DMS 273 (cell line): ENCODE data around the gene RBMS3.
"Not testable (repeated sequence)": the region's sequence is repeated elsewhere in the genome, so short reads cannot be mapped to it uniquely, and the experiment has no call there.

Source experiments
- DNase-seq: peaks from one replicate; lab custom pipeline; 2025; ENCODE audit not compliant: unreplicated experiment; lab: John Stamatoyannopoulos, UW

Gene RBMS3

DNA sequence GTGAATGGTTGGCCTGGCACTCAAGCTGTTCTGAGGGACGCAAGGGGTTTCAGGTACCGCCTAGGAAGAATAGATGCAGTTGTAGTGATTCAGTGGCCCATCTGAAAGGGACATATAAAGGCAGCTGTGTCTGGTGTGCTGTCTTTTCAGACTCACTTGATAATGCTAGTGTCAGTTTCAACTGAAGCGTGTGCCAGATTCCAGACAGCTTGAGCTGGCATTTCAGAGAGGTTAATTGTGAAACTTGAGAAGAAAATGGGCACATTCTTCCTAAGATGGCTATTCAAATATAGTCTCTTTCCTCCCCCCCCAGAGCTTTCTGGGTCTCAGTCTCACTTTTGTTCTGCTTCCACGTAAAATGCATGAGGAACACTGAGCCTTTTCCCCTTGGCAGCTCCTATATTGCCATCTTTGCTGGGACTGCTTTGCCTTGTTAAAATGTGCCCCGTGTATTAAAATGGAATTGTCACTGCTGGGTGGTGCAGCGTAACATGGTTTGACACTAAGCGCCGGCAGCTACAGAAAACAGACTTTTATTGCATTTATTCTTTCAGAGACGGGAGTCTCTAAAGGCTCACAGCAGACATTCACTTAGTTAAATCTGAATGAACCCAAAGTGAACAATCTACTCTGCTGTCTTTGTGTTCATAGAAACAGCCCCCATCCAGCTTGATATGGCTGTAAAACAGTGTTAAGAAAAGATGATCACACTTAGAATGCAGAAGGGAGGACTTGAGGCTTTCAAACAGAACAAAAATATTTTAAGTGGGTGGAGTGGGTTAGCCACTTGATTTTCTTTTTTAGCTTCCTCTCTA lies 478.7 kb downstream of the RBMS3 start:
- peak; percentile 62 for DNase-seq

DNA sequence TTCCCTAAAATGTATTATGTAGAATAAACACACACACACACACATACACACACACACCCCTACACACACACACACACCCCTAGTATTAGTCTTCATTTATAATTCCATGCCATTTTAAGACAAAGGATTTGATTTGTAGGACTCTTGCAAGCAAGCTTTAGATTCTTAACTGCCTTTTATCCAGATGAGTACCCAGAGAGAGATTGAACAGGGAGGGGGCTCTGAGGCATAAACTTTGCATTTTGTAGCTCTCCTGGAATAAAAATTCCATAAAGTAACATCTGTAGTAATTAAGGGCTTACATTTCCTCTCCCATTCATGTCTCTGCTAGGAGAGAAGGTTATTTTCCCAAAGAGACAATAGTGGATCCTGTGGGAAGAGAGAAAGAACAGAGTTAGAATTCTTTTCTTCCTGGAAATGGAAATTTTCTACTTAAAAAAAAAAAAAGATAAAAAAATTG lies 479.4 kb downstream of the RBMS3 start:
- no peak for DNase-seq

DNA sequence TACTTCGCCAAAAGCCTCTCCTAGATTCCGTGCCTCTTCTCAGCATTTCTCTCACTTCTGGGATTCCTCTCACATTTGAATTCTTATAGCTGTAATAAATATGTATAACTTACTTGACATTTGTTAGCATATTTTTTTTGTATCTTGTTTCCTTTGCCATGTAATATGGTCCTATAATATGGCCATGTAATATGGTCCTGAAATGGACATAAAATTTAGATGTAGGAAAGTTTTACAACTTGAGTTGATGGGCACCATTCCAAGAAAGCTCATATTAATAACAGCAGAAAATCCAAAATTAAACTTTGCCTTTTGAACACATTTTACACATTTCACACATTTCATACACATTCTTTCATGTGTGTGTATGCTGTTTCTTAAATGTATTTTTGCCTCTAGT lies 480.6 kb downstream of the RBMS3 start:
- no peak for DNase-seq

DNA sequence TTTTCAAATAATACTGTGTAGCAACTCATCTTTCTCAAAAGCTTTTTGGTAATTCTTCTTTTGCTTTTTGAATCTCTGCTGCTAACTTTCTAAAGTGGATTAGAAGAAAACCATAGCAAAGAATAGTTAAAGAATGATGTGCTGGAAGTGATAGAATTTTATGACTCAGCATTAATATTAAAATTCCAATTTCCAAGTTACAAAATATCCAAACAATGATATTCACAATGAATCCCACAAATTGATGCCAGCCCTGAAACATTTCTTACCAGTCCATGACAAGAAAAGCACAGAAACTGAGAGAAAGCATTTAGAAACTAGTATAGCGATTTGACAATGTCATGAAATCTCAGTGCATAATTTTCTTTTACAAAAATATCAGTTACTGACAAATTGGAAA lies 482.2 kb downstream of the RBMS3 start:
- no peak for DNase-seq

DNA sequence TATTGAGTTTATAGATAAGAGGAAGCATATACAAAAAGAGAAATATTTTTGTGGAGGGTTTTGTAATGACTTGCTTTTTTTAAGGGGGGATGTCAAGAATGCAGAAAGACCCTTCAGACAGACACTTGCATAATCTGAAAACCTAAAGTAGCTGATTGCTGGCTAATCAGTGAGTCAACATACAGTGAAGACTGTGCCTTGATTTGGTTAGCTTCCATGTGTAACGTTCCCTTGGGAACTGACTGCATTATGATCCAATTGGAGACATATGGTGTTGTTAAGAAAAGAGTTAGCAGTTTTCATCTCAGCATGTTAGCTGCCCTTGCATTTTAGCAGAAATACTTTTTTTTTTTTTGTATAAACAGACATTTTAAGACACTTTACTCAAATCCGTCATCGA lies 483.2 kb downstream of the RBMS3 start:
- peak; percentile 88 for DNase-seq

DNA sequence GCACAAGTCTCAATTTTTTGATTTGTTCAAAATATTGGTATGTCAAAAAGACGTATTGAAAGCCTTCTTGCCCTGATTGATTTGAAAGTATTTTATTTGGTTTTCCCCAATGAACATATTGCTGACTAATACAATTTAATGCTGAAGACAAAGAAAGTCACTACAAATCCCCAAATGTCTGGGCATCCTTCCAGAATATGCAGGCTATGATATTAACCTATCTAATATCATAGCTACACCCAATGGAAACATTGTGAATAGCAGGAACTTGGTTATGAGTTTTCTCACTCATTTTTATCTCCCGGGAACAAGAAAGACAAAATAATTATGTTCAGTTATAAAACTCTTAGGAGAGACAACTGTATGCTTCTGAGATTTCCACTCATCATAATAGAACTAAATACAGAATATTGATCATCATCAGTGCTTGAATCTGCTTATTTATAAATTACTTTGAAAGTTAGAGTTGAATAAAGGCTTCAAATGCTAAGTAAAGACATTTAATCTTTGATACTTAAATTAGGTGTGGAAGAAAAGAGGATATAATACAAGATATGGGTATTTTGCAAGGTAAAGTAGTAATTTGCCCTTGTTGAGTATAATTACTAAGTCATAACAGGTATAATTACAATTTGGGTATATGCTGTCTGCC lies 483.9 kb downstream of the RBMS3 start:
- DNase-seq: peak; percentile 88

DNA sequence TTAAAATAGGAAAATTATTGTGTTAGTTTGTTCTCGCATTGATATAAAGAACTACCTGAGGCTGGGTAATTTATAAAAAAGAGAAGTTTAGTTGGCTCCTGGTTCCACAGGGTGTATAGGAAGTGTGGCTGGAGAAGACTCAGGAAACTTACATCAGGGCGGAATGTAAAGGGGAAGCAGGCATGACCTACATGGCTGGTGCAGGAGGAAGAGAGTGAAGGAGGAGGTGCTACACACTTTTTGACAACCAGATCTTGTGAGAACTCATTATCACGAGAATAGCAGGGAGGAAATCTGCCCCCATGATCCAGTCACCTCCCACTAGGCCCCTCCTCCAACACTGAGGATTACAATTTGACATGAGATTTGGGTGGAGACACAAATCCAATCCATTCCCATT lies 490.7 kb downstream of the RBMS3 start:
- no peak for DNase-seq

DNA sequence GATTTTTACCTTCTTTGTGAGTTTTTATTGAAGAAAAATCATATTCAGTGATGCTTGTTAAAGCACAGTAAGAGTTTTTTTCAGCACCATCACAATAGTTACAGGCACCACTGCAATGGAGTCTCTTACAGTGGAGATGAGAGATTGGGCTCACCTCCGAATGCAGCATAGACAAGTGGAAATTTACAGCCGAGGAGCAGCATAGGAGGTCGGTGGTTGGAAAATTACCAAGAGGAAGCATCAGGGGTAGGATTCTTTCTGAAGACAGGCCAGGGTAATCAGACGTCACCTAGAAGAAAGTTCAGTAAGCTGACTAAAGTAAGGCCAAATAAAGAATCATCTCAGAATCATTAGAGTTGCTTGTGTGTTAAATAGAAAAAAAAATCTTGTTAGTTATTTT lies 491.6 kb downstream of the RBMS3 start:
- no peak for DNase-seq

DNA sequence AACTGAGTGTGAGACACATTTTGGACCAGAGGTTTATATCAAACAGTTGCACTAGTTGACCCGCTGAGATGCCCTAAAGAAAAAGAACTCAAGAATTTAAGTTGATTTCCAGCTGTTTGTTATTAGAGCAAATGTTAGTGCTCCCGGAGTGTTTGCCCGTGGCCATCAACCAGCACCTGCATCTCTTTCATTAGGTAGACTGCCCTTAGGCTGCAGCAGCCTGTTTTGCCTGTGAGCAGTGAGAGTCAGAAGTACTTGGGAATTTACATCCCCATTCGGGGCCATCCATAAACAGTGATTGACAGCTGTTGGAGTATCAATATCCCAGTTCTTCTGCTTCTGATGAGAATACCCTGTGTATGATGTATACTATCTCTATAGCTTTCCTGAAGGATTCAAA lies 492.6 kb downstream of the RBMS3 start:
- no peak for DNase-seq

DNA sequence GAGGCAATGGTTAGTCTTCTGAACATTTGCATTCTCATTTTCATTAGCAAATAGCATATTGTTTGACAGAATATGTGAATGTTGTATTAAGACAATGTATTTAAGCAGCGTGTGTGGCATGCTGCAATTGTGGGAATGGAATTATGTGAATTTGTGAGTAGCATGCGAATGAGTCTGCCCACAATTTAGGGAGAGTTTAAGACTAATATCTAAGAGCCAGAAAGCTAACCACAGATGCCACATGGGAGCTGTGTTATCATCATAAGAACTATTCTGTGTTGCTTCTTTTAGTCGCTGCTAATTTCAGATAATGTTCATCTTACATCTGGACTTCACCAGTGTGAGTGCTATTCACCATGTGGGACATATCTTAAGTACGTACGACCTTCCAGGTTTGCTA lies 494.5 kb downstream of the RBMS3 start:
- no peak for DNase-seq

DNA sequence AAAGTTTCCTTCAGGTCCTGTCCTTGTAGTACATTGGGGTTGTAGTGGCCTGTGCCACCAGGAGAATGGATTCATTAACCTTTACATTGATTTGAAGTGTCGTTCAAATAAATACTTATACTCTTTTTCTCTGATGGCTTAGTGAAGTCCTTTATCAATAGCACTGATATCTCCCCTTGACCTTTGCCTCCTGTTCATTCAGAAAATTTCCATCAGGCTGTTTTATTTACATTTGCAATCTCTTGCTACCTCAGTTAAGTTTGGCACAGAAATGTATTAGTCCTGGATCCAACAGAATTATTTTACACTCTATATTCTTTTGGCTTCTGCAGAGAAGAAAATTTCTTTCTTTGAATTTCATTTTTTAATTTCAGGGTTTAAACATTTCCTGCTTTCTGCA lies 497.0 kb downstream of the RBMS3 start:
- no peak for DNase-seq

DNA sequence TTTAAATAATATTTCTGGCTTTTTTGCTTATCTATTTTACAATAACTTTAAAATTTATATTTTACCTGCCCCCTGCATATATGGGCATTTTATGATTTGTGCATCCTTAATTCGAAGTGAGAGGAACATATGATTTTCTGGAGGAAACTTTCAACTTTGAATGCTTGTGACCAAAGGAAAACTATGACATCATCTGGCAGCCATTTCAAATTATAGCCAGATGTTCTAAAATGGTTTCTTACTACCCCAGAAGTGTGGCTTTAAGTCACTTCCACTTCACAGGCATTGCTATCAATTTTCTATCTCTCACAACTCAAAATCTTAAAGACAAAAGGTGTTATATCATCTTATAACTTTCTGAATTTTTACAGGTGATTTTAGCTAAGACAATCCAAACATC lies 508.8 kb downstream of the RBMS3 start:
- DNase-seq: no peak

DNA sequence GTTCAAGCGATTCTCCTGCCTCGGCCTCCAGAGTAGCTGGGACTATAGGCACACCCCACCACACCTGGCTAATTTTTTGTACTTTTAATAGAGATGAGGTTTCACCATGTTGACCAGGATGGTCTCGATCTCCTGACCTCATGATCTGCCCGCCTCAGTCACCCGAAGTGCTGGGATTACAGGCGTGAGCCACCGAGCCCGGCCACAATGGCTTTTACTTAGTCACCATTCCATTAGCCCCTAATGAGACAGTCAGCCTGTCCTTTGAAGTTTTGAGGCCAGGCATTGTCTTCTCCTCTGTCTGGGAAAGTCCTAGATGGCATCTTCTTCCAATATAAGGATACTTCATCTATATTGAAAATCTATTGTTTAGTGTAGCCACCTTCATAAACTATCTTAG lies 515.9 kb downstream of the RBMS3 start:
- no peak for DNase-seq

DNA sequence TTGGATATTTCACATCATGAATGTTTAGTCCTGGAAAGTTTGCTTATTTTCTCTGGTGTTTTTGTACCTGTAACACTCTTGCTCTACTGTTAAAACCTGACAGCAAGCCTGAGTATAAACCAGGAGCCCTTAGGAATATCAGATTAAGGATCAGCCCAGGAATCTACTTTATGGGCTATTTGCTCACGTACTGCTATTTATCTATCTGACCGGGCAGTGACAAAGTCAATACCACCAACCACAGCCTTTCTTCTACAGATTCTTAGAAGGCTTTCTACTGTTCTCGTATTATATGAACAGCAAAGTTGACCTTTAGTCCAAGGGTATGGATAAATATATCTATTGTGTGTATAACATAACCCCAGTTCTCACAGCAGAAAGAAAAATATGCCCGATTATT lies 521.2 kb downstream of the RBMS3 start:
- DNase-seq: no peak

DNA sequence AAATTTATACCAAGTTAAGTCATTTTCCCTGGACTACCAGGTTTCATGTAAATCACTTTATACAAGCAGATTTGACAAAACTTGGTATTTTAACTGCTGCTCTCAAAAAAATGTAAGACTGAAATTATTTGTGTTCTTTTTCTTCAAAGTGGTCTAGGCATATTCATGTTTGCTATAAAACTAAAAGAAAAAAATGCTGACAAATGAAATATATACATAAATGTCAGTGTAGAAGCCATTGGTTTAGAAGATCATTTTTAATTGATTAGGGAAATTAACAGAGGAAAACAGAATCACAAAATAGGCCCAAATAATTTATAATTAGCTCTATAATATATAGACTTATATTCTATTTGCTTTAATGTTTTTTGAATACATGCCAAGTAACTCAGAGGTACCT lies 523.2 kb downstream of the RBMS3 start:
- no peak for DNase-seq

DNA sequence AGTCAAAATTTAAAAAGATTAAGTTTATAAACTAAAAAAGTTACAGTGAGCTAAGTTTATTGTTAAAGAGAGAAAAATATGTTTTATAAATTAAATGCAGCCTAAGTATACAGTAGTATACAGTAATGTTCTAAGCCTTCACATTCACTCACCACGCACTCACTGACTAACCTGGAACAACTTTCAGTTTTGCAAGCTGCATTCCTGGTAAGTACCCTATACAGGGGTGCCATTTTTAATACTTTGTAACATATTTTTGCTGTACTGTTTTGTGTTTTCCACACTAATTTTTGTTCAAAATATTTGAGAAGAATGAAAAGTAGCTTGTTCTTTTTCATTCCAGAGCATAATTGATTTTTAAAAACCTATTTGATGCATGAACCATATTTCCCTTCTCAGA lies 524.9 kb downstream of the RBMS3 start:
- DNase-seq: no peak

DNA sequence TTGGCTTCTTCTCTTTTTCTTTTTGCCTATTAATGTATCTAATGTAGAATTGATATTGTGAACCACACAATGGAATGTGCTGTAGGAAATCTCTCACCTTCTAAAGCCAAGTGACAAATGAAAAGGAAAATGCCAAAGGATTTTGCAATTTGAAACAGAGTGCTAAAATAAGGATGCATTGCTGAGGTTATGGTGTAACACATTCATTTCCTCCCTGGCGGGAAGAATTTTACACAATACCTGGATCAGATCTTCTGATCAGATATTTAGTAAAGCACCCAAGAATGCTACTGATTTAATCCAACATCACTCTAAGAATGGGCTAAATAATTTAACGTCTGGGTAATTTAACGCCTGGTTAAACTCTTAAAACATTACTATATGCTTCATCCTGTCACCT lies 527.5 kb downstream of the RBMS3 start:
- DNase-seq: not testable (repeated sequence)

DNA sequence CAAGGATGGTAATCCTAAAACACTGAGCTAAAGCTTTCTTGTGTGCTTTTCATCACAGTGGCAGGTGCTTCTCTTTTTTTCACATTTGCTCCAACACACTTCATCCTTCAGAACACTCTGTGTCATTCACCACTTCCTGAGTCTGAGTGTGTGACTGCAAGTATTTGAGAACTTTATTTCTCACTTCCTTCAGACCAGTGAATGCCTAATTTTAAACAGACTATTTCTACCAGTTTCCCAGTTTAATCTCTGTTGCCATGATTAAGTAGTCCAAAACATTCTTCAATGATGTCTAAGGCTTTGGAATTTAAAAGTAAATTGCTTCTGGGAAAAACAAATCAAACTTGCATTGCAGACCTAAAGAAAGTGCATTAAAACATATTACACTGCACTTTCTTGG lies 541.2 kb downstream of the RBMS3 start:
- DNase-seq: no peak

DNA sequence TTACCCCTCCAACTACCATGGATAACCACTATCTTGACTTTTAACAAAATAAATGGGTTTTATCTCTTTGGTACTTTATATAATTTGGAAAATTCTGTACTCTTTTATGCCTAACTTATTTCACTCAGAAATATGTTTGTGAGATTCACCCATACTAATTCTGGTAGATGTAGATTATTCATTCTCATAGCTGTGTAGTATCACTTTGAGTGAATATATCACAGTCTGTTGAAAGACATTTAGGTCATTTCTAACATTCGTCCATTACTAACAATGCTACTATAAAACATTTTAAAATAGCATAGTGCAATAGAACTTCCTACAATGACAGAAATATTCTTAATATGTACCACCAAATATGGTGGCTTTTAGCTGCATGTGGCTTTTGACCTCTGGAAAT lies 542.4 kb downstream of the RBMS3 start:
- DNase-seq: no peak

DNA sequence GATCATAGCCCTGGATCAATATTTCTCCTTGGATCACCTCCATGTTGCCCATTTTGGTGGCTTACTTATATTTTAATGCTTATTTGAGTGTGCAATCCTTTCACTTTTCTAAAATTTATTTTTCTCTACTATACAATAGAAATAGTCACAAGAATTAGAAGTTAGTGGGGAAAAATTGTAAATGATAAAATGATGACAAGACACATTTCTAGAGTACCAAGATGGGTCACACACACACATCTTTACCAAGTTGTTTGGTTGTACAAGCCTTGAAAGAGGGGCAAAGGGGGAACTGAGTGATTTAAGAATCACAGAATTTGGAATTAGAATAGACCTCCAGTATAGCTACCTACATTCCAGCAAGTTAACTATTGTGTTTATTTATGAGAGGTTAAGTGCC lies 545.8 kb downstream of the RBMS3 start:
- DNase-seq: no peak

DNA sequence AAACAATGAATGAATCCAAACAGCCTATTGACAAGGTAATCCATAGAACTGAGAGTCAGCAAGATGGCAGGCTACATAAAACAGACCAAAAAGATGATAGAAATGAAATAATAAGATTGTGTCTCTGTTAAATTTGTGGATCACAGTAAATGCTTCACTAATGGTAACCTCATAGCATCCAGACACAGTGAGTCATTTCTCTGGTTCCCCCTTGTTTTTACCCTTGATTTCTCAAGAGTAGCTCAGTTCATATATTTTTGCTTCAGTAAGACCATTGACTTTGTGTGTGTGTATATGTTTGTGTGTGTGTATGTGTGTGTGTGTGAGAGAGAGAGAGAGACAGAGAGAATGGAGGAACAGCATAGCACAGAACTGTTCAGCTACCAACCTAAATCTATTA lies 546.9 kb downstream of the RBMS3 start:
- no peak for DNase-seq

DNA sequence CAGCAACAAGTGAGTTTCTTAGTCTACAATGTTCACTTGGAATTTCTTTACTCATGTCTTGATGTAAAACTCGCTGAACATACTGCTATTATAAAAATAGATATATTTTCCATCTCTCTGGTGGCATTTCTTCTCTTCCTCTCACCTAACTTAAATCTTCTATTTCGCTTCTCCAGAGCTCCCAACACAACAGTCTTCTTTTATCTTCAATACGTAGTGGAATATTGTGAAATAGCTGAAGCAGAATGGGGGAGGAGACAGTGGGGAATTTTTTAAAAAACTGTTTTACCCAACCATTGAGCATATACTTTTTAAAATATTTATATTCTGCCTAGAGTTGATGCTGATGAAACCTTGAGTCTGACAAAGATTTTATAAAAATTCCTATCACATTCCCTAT lies 548.5 kb downstream of the RBMS3 start:
- DNase-seq: no peak

DNA sequence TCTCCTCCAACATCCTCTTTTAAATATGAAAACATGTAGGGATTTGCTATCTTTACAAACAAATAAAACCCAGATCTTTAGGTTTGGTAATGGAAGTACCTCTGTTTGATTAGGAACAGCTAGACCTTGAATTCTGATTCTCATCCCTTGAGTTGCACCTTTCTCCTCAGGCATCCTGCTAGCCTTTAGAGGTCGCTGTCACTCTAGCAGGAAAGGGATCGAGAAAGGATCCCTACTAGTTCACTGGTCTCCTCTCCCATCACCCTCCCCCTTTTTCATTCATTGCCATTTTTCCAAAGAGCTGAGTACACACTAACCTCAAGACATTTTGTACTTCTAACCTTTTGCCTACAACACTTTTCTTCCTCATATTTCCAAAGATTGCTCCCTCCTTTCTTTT lies 569.8 kb downstream of the RBMS3 start:
- DNase-seq: no peak
